Mesenchymal stem cell (in vitro differentiated cells and primary cell): Measurements from ENCODE around the gene KCNIP4.

Experiments
- DNase-seq: peaks from one replicate; pipeline ENCODE4 v3.0.0-alpha.2; 2013
- H2AFZ ChIP-seq: one replicate; pipeline ENCODE4 v1.6.1; 2013; ENCODE audit warnings: low read depth, mild to moderate bottlenecking, control low read depth, inconsistent platforms, low read length, moderate library complexity
- H2AK5ac ChIP-seq: 2 replicates; pipeline ENCODE4 v1.6.1; 2013; ENCODE audit warnings: low read length, moderate library complexity, mild to moderate bottlenecking, inconsistent platforms; ENCODE audit not compliant: severe bottlenecking
- H2BK120ac ChIP-seq: one replicate; pipeline ENCODE4 v1.6.1; 2013; ENCODE audit warnings: low read depth, mild to moderate bottlenecking, inconsistent platforms, low read length, moderate library complexity
- H2BK12ac ChIP-seq, 2 experiments: one replicate each; pipeline ENCODE4 v1.6.1; 2013; ENCODE audit warnings: inconsistent platforms in 2 of 2, low read length in 2 of 2, mild to moderate bottlenecking in 2 of 2, moderate library complexity in 2 of 2, control low read depth in 1 of 2
- H2BK15ac ChIP-seq: one replicate; pipeline ENCODE4 v1.6.1; 2013; ENCODE audit warnings: mild to moderate bottlenecking, low read depth, inconsistent platforms; ENCODE audit not compliant: poor library complexity, severe bottlenecking
- H2BK5ac ChIP-seq: 2 replicates; pipeline ENCODE4 v1.6.1; 2013; ENCODE audit warnings: low read depth, mild to moderate bottlenecking, low read length, control low read depth, inconsistent platforms; ENCODE audit not compliant: poor library complexity, severe bottlenecking
- H3K14ac ChIP-seq, 2 experiments: one replicate each; pipeline ENCODE4 v1.6.1; 2013; ENCODE audit warnings: inconsistent platforms in 2 of 2, low read length in 2 of 2, control low read depth in 1 of 2, mild to moderate bottlenecking in 1 of 2, moderate library complexity in 1 of 2
- H3K18ac ChIP-seq, 2 experiments: one replicate each; pipeline ENCODE4 v1.6.1; 2013; ENCODE audit warnings: inconsistent platforms in 2 of 2, low read length in 2 of 2, control low read depth in 1 of 2, low read depth in 1 of 2, mild to moderate bottlenecking in 1 of 2
- H3K23ac ChIP-seq, 2 experiments: one replicate each; pipeline ENCODE4 v1.6.1; 2013; ENCODE audit warnings: inconsistent platforms in 2 of 2, low read length in 2 of 2, mild to moderate bottlenecking in 2 of 2, moderate library complexity in 2 of 2, control low read depth in 1 of 2
- H3K27ac ChIP-seq: 2 replicates; pipeline ENCODE4 v1.5.1; 2013; ENCODE audit warnings: mild to moderate bottlenecking, moderate library complexity, low read length, control low read depth, inconsistent platforms; ENCODE audit not compliant: poor library complexity, severe bottlenecking
- H3K27me3 ChIP-seq, 2 experiments: 2 replicates each; pipeline versions ENCODE4 v1.6.1 to v1.7.0; 2013; ENCODE audit warnings: low read length in 2 of 2, mild to moderate bottlenecking in 2 of 2, moderate library complexity in 2 of 2, control low read depth in 1 of 2, inconsistent platforms in 1 of 2; ENCODE audit not compliant: control insufficient read depth in 1 of 2, insufficient read depth in 1 of 2
- H3K36me3 ChIP-seq, 2 experiments: 2 replicates each; pipeline versions ENCODE4 v1.6.1 to v1.7.0; 2013; ENCODE audit warnings: low read length in 2 of 2, control low read depth in 1 of 2, inconsistent platforms in 1 of 2, low read depth in 1 of 2, mild to moderate bottlenecking in 1 of 2; ENCODE audit not compliant: insufficient read depth in 2 of 2, control insufficient read depth in 1 of 2
- H3K4ac ChIP-seq, 2 experiments: one replicate each; pipeline ENCODE4 v1.6.1; 2013; ENCODE audit warnings: inconsistent platforms in 2 of 2, low read length in 2 of 2, mild to moderate bottlenecking in 2 of 2, moderate library complexity in 2 of 2, control low read depth in 1 of 2, low read depth in 1 of 2
- H3K4me1 ChIP-seq: 2 replicates; pipeline ENCODE4 v1.6.1; 2013; ENCODE audit warnings: low read depth, low read length, control low read depth; ENCODE audit not compliant: control insufficient read depth, insufficient read depth
- H3K4me2 ChIP-seq: 2 replicates; pipeline ENCODE4 v1.6.1; 2013; ENCODE audit warnings: low read length, mild to moderate bottlenecking, inconsistent platforms; ENCODE audit not compliant: poor library complexity, severe bottlenecking
- H3K4me3 ChIP-seq, 2 experiments: 2 replicates each; pipeline versions ENCODE4 v1.5.1 to v1.7.0; 2013; ENCODE audit warnings: low read length in 2 of 2, mild to moderate bottlenecking in 2 of 2, control low read depth in 1 of 2, low read depth in 1 of 2; ENCODE audit not compliant: insufficient read depth in 1 of 2
- H3K79me1 ChIP-seq: replicated peaks from 2 replicates; pipeline ENCODE4 v1.6.1; 2013; ENCODE audit warnings: mild to moderate bottlenecking, control low read depth, low read length, inconsistent platforms; ENCODE audit not compliant: poor library complexity, severe bottlenecking
- H3K9ac ChIP-seq: 2 replicates; pipeline ENCODE4 v1.7.0; 2013; ENCODE audit warnings: mild to moderate bottlenecking, low read length, moderate library complexity
- H3K9me3 ChIP-seq: 2 replicates; pipeline ENCODE4 v1.7.0; 2013; ENCODE audit warnings: mild to moderate bottlenecking, low read length; ENCODE audit not compliant: control insufficient read depth
- H4K8ac ChIP-seq: one replicate; pipeline ENCODE4 v1.6.1; 2013; ENCODE audit warnings: inconsistent platforms, mild to moderate bottlenecking, low read length, moderate library complexity
- H4K91ac ChIP-seq: one replicate; pipeline ENCODE4 v1.6.1; 2013; ENCODE audit warnings: mild to moderate bottlenecking, low read length, inconsistent platforms
- WGBS: methylation state at CpG from one replicate; pipeline ENCODE4 v1.1.7; 2013; ENCODE audit warnings: mixed read lengths; 5-methylcytosine and 5-hydroxymethylcytosine counted together

KCNIP4 gene

DNA sequence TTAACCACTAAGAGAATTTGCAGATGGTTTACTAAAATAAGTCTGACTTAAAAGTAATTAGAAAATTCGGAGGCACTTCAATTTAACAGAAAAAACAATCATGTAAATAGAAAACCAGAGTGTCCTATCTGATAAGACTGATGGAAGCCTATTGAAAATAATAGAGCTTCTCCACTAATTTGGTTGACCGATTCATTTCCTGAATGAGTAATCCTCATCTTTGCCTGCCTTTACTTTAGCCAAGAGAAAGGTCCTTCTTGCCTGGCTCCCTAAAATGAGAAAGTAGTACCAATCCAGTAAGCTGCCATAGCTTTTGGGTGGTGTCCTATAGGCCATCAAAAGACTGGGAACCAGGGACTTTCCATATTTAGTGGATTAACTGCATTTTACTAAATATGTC is 48.4 kb downstream of the KCNIP4 start:
- DNase-seq: no peak
- Histone ChIP-seq H2BK15ac (no peak overlapping the region), H3K14ac (no peak overlapping the region)

DNA sequence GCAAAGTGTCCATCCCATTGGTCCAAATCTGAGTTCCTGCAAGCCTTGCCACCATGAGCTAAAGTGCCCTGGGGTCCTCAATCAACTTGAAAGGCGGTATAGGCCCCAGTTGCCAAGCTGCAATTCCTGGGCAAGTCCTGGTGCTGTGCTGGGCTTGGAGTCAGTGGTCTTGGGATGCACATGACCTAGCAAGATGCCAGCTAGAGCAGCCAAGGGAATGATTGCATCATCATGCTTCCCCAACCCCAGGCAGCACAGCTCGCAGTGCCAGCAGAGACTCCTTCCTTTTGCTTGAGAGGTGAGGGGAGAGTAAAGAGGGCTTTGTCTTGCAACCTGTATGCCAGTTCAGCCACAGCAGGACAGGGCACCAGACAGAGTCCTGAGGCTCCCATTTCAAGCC is 50.5 kb downstream of the KCNIP4 start:
- no peak overlapping the region for H4K8ac ChIP-seq
- peaks cover 14% of the 10 kb centered on the region for H3K9me3 ChIP-seq
- no peak overlapping the region for H2BK5ac ChIP-seq
- no peaks in the 10 kb centered on the region for H3K79me1 ChIP-seq
- no peaks in the 10 kb centered on the region for H3K4me1 ChIP-seq
- no peak overlapping the region for H4K91ac ChIP-seq
- no peak overlapping the region for H3K4me3 ChIP-seq
- H3K27me3 ChIP-seq: no peaks in the 10 kb centered on the region
- H3K23ac ChIP-seq: no peak overlapping the region
- no peak overlapping the region for H2AFZ ChIP-seq
- no peak overlapping the region for H2AK5ac ChIP-seq
- H2BK12ac ChIP-seq: no peak overlapping the region
- no peak overlapping the region for H2BK120ac ChIP-seq
- no peak overlapping the region for H3K9ac ChIP-seq
- H3K14ac ChIP-seq: no peak overlapping the region
- H2BK15ac ChIP-seq: no peak overlapping the region
- no peak for DNase-seq
- H3K4ac ChIP-seq: no peak overlapping the region
- no peak overlapping the region for H3K4me2 ChIP-seq
- no peaks in the 10 kb centered on the region for H3K36me3 ChIP-seq
- H3K27ac ChIP-seq: no peak overlapping the region
- 81% methylated on average over 1 of the region's 2 CpGs for WGBS
- no peak overlapping the region for H3K18ac ChIP-seq

More for the DNA sequence above, 48.4 kb downstream of the KCNIP4 start:
- no peak overlapping the region for H4K91ac ChIP-seq
- H3K9ac ChIP-seq: no peak overlapping the region
- H2AK5ac ChIP-seq: no peak overlapping the region
- H3K27me3 ChIP-seq: no peaks in the 10 kb centered on the region
- H3K79me1 ChIP-seq: no peaks in the 10 kb centered on the region
- H3K36me3 ChIP-seq: no peaks in the 10 kb centered on the region
- H2BK12ac ChIP-seq: no peak overlapping the region
- no peak overlapping the region for H3K4me3 ChIP-seq
- H3K9me3 ChIP-seq: peaks cover 14% of the 10 kb centered on the region
- H3K27ac ChIP-seq: no peak overlapping the region
- H3K4ac ChIP-seq: no peak overlapping the region
- no peak overlapping the region for H2BK120ac ChIP-seq
- no peak overlapping the region for H3K4me2 ChIP-seq
- WGBS: 33% methylated on average over 1 of the region's 2 CpGs
- no peak overlapping the region for H3K18ac ChIP-seq
- no peaks in the 10 kb centered on the region for H3K4me1 ChIP-seq
- H3K23ac ChIP-seq: no peak overlapping the region
- no peak overlapping the region for H2BK5ac ChIP-seq
- no peak overlapping the region for H2AFZ ChIP-seq
- no peak overlapping the region for H4K8ac ChIP-seq

DNA sequence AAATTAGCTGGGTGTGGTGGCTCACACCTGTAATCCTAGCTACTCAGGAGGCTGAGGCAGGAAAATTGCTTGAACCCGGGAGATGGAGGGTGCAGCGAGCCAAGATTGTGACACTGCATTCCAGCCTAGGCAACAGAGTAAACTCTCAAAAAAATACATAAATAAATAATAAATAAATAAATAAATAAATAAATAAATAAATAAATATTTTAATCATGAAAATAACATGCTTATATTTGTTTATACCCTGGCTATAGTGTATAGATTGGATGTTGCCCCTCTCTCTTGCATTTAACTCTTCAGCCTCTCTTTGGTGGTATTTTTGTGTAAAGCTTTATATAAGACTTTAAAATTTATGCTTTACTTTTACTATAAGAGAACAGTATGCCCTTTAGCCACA is 51.8 kb downstream of the KCNIP4 start:
- H3K4me2 ChIP-seq: no peak overlapping the region
- no peak overlapping the region for H3K18ac ChIP-seq

DNA sequence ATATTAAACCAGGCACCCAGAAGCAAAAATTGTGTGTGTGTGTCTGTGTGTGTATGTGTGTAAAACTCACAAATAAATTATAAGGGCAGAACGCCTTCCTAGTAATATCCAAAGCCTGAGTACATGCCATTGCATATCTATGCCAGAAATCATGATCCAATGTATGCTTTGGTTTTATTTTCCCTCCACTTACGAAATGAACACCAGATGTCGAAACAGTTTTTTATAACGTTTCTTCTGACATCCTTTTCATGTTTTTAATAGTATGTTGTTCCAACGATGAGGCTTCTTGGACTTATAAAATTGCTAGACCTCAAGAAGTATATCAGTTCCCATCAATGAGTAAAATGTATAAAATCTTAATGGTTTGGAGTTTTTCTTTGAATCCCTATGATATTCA is 55.4 kb downstream of the KCNIP4 start:
- no peak overlapping the region for H3K23ac ChIP-seq
- H3K4me2 ChIP-seq: no peak overlapping the region

More for the DNA sequence above, 51.8 kb downstream of the KCNIP4 start:
- Histone ChIP-seq H2BK12ac (no peak overlapping the region), H4K91ac (no peak overlapping the region), H3K79me1 (no peaks in the 10 kb centered on the region), H3K14ac (no peak overlapping the region), H3K4ac (no peak overlapping the region), H2AFZ (no peak overlapping the region), H3K36me3 (no peaks in the 10 kb centered on the region), H4K8ac (no peak overlapping the region), H3K9ac (no peak overlapping the region), H3K27ac (no peak overlapping the region), H3K9me3 (peaks cover 14% of the 10 kb centered on the region), H2BK5ac (no peak overlapping the region), H3K27me3 (no peaks in the 10 kb centered on the region), H2AK5ac (no peak overlapping the region), H3K23ac (no peak overlapping the region), H2BK120ac (no peak overlapping the region), H2BK15ac (no peak overlapping the region), H3K4me3 (no peak overlapping the region), H3K4me1 (no peaks in the 10 kb centered on the region)
- no peak for DNase-seq
- WGBS: 83% methylated on average over 2 of the region's 2 CpGs

More for the DNA sequence above, 55.4 kb downstream of the KCNIP4 start:
- no peaks in the 10 kb centered on the region for H3K4me1 ChIP-seq
- no peak overlapping the region for H3K4me3 ChIP-seq
- no peak overlapping the region for H2AFZ ChIP-seq
- no peak overlapping the region for H3K14ac ChIP-seq
- no peak overlapping the region for H4K91ac ChIP-seq
- no peak overlapping the region for H2AK5ac ChIP-seq
- no peak overlapping the region for H2BK15ac ChIP-seq
- H3K9me3 ChIP-seq: peaks cover 5% of the 10 kb centered on the region
- no peak overlapping the region for H3K4ac ChIP-seq
- H3K36me3 ChIP-seq: no peaks in the 10 kb centered on the region
- H3K9ac ChIP-seq: no peak overlapping the region
- H3K27ac ChIP-seq: no peak overlapping the region
- no peak overlapping the region for H4K8ac ChIP-seq
- 100% methylated on average over 1 of the region's 5 CpGs for WGBS
- H2BK12ac ChIP-seq: no peak overlapping the region
- H3K27me3 ChIP-seq: no peaks in the 10 kb centered on the region
- no peak for DNase-seq
- H2BK5ac ChIP-seq: no peak overlapping the region
- no peak overlapping the region for H3K18ac ChIP-seq
- no peak overlapping the region for H2BK120ac ChIP-seq
- no peaks in the 10 kb centered on the region for H3K79me1 ChIP-seq
